Fibroblast of lung (primary cell): ENCODE measurements around the gene HEBP1. TPM values are rescaled to one million over a fixed set of nuclear protein-coding genes. Genes with fewer than 3 reads are reported as not detected.

Experiments used
- DNase-seq, 2 donors: peaks; one replicate each; pipeline versions ENCODE4 v3.0.0 to v3.0.0-alpha.2; 2010; ENCODE audit warnings: low read depth in 2 of 2
- H2AFZ ChIP-seq: 2 replicates; pipeline ENCODE4 v1.5.1; 2012; ENCODE audit warnings: low read length, control low read depth, inconsistent platforms
- H3K27ac ChIP-seq: 2 replicates; pipeline ENCODE4 v1.5.1; 2011; ENCODE audit warnings: low read length, control low read depth; ENCODE audit not compliant: insufficient read depth
- H3K27me3 ChIP-seq: 2 replicates; pipeline ENCODE4 v1.5.1; 2011; ENCODE audit warnings: mild to moderate bottlenecking, low read length; ENCODE audit not compliant: control insufficient read depth, insufficient read depth
- H3K36me3 ChIP-seq: 2 replicates; pipeline ENCODE4 v1.5.1; 2011; ENCODE audit warnings: low read length; ENCODE audit not compliant: control insufficient read depth, insufficient read depth
- H3K4me1 ChIP-seq: 2 replicates; pipeline ENCODE4 v1.5.1; 2011; ENCODE audit warnings: low read length; ENCODE audit not compliant: control insufficient read depth, insufficient read depth; ENCODE audit errors: extremely low read depth
- H3K4me2 ChIP-seq: 2 replicates; pipeline ENCODE4 v1.5.1; 2011; ENCODE audit warnings: low read length, control low read depth; ENCODE audit not compliant: insufficient read depth; ENCODE audit errors: extremely low read depth
- H3K4me3 ChIP-seq, 4 experiments: fragments of 200-600 bp in 1 of 4; sonication (generic) in 1 of 4; replicated peaks in 1 of 4; 2 replicates each; pipeline ENCODE4 v1.5.1; 2011 to 2016; ENCODE audit warnings: low read length in 4 of 4, low read depth in 3 of 4, mild to moderate bottlenecking in 3 of 4, control low read depth in 2 of 4, inconsistent platforms in 1 of 4, mixed read lengths in 1 of 4; ENCODE audit not compliant: insufficient read depth in 1 of 4; ENCODE audit errors: control extremely low read depth in 1 of 4
- H3K79me2 ChIP-seq: 2 replicates; pipeline ENCODE4 v1.5.1; 2012; ENCODE audit warnings: mild to moderate bottlenecking, low read length, inconsistent platforms; ENCODE audit not compliant: control insufficient read depth, insufficient read depth
- H3K9ac ChIP-seq: 2 replicates; pipeline ENCODE4 v1.5.1; 2011; ENCODE audit warnings: mild to moderate bottlenecking, low read length, control low read depth; ENCODE audit not compliant: insufficient read depth
- H3K9me3 ChIP-seq: 2 replicates; pipeline ENCODE4 v1.5.1; 2012; ENCODE audit warnings: low read depth, low read length; ENCODE audit not compliant: control insufficient read depth, insufficient read depth
- H4K20me1 ChIP-seq: 2 replicates; pipeline ENCODE4 v1.5.1; 2011; ENCODE audit warnings: low read length; ENCODE audit not compliant: control insufficient read depth, insufficient read depth; ENCODE audit errors: extremely low read depth
- EZH2 ChIP-seq: IDR thresholded peaks from 2 replicates; pipeline ENCODE4 v1.5.1; 2012; ENCODE audit warnings: low read length, control low read depth, mild to moderate bottlenecking; ENCODE audit errors: missing control alignments
- polyA plus RNA-seq, 2 donors: library from polyadenylated mRNA; depleted of rRNA in 1 of 2; stranded (reverse) in 1 of 2; unstranded in 1 of 2; fragments of >200 nt; gene quantifications; 2 replicates each; pipeline ENCODE4 v1.2.1, GENCODE V29; 2011 to 2012; ENCODE audit warnings: missing spikeins in 1 of 2
- total RNA-seq: library from RNA; depleted of rRNA; stranded (reverse); fragments of >200 nt; gene quantifications from 2 replicates; pipeline ENCODE4 v1.2.1, GENCODE V29; 2014
- TF ChIP-seq, protein P1 (sequence below), 2 donors: IDR thresholded peaks in 1 of 2; conservative IDR thresholded peaks in 1 of 2; 1 replicate in 1 of 2; 2 replicates in 1 of 2; pipeline ENCODE4 v1.5.1; 2011 to 2012; ENCODE audit warnings: low read length in 2 of 2, control low read depth in 1 of 2, inconsistent platforms in 1 of 2, low read depth in 1 of 2, mild to moderate bottlenecking in 1 of 2

The HEBP1 gene
- total and polyA plus RNA-seq, 2 donors (not counting 1 experiment from before 2014, with no cell fraction given): 33.7 to 78.2 TPM

DNA sequence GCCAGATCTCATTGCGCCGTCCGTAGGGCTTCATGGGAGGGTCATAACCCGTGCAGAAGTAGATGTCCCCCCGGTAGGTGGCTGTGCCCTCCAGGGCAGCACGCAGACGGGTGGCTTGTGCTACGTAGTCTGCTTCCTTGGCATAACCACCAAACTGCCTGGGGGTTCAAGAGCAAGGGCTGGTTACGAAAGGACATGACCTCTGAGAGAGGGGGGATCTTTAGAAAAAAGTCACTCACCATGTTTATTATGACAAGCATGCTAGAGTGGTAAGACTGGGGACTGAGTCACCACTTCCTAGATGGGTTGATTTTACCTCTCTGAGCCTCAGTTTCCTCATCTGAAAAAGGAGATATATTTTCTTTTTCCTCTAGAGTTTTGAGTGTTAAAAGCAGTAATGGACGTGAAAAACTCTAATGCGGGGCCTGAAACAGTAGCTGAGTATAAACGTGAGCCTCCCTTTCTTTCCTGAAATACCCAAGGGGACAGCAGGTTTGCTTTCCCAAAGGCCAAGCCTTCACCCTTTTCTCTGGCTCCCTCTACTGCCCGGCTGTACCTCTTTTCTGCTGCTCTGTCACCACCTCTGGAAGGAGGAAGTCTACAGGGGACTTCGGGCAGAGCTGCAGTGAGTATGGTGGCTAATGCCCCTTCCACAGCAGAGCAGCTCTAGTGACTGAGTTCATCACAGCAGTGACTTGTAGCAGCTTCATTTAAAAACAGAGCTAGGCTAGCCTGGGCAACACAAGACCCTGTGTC lies 24.6 kb downstream of the HEBP1 start:
- Histone ChIP-seq H4K20me1 (no peaks in the 10 kb centered on the region), H3K9ac (no peak overlapping the region), H3K79me2 (peaks cover 5% of the 10 kb centered on the region), H3K4me1 (peaks cover 36% of the 10 kb centered on the region), H3K36me3 (peaks cover 10% of the 10 kb centered on the region), H2AFZ (no peak overlapping the region), H3K27ac (peak overlapping the region; percentile 79), H3K4me3 (no peak overlapping the region), H3K9me3 (no peaks in the 10 kb centered on the region), H3K4me2 (peak overlapping the region; percentile 7), H3K27me3 (no peaks in the 10 kb centered on the region)
- DNase-seq: peak; percentile 51 to 54
- TF ChIP-seq EZH2: no peak
- TF ChIP-seq, protein P1, sequence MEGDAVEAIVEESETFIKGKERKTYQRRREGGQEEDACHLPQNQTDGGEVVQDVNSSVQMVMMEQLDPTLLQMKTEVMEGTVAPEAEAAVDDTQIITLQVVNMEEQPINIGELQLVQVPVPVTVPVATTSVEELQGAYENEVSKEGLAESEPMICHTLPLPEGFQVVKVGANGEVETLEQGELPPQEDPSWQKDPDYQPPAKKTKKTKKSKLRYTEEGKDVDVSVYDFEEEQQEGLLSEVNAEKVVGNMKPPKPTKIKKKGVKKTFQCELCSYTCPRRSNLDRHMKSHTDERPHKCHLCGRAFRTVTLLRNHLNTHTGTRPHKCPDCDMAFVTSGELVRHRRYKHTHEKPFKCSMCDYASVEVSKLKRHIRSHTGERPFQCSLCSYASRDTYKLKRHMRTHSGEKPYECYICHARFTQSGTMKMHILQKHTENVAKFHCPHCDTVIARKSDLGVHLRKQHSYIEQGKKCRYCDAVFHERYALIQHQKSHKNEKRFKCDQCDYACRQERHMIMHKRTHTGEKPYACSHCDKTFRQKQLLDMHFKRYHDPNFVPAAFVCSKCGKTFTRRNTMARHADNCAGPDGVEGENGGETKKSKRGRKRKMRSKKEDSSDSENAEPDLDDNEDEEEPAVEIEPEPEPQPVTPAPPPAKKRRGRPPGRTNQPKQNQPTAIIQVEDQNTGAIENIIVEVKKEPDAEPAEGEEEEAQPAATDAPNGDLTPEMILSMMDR (conservative IDR thresholded peaks at IDR 0.05 in 1 of 2, IDR thresholded peaks at IDR 0.05 in 1 of 2; ENCODE audit: low read depth in 1 of 2, low read length in 2 of 2): peak; percentile 44 to 64

DNA sequence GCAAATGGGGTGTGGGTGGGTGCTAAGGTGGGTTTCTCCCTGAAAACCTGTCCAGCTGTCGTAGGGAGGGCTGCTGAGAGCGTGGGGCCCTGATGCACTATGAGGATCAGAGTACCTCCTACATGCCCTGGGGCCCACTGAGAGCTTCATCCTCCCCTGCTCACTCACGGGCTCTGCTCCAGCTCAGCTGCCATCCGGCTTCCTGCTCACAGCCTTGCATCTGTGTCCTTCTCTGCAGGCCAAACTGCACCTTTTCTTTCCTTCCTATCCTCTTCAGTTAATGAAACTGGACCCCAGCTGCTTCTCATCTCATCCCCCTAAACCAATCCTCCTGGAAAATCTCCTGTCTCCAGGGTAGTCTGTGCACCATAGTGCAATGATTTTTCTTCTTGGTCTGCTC lies 25.9 kb downstream of the HEBP1 start:
- no peak for TF ChIP-seq EZH2
- TF ChIP-seq, protein P1 (conservative IDR thresholded peaks at IDR 0.05 in 1 of 2, IDR thresholded peaks at IDR 0.05 in 1 of 2; ENCODE audit: low read depth in 1 of 2, low read length in 2 of 2): no peak
- Histone ChIP-seq H3K27me3 (no peaks in the 10 kb centered on the region), H3K4me2 (no peak overlapping the region), H2AFZ (no peak overlapping the region), H3K79me2 (peaks cover 5% of the 10 kb centered on the region), H3K4me3 (no peak overlapping the region), H3K9ac (no peak overlapping the region), H3K9me3 (no peaks in the 10 kb centered on the region), H3K27ac (no peak overlapping the region), H3K4me1 (peaks cover 27% of the 10 kb centered on the region), H4K20me1 (no peaks in the 10 kb centered on the region), H3K36me3 (peaks cover 10% of the 10 kb centered on the region)
- no peak for DNase-seq

DNA sequence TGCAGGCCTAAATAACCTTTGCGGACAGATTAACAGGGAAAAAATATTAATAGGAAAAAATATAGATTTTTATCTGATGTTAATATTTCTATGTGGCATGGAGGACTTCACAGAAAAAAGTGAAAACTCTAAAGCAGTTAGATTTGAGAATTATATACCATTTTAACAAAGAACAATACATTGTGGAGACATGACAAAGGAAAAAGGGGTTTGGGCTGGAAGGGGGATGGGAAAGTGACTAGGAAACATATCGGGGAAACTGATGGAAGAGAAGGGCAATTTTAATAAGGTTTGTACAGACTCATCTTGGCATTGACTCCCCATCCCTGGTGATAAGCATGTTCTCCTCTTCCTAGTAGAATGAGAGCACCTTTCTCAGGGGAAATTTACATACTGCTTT lies 27.0 kb downstream of the HEBP1 start:
- peaks cover 2% of the 10 kb centered on the region for H3K79me2 ChIP-seq
- no peaks in the 10 kb centered on the region for H3K9me3 ChIP-seq
- no peak overlapping the region for H3K27ac ChIP-seq
- H2AFZ ChIP-seq: no peak overlapping the region
- H3K4me3 ChIP-seq: no peak overlapping the region
- H3K36me3 ChIP-seq: peaks cover 10% of the 10 kb centered on the region
- no peak for DNase-seq
- no peaks in the 10 kb centered on the region for H4K20me1 ChIP-seq
- H3K4me2 ChIP-seq: no peak overlapping the region
- peaks cover 20% of the 10 kb centered on the region for H3K4me1 ChIP-seq
- TF ChIP-seq EZH2: no peak
- TF ChIP-seq, protein P1 (conservative IDR thresholded peaks at IDR 0.05 in 1 of 2, IDR thresholded peaks at IDR 0.05 in 1 of 2; ENCODE audit: low read depth in 1 of 2, low read length in 2 of 2): no peak
- no peak overlapping the region for H3K9ac ChIP-seq
- H3K27me3 ChIP-seq: no peaks in the 10 kb centered on the region
